GM23338 (cell line): Measurements from ENCODE around the gene MAP4K5.

Experiments used
- CTCF ChIP-seq, 2 experiments: fragments of 200-600 bp in 1 of 2; sonication (generic) in 1 of 2; conservative IDR thresholded peaks; 2 replicates each; pipeline versions ENCODE4 v1.5.1 to v1.6.1; 2016 to 2017; ENCODE audit warnings: antibody characterized with exemption in 2 of 2, low read depth in 2 of 2, mild to moderate bottlenecking in 2 of 2, moderate library complexity in 1 of 2
- ETS1 ChIP-seq: IDR thresholded peaks from 2 replicates; pipeline ENCODE4 v1.6.1; 2016; ENCODE audit warnings: antibody characterized with exemption
- EZH2 ChIP-seq: fragments of 200-600 bp; sonication (generic); IDR thresholded peaks from one replicate; pipeline ENCODE4 v1.8.0; 2017; ENCODE audit warnings: antibody characterized with exemption, mild to moderate bottlenecking, low read depth; ENCODE audit not compliant: unreplicated experiment
- EZH2phosphoT487 ChIP-seq: fragments of 200-600 bp; sonication (generic); IDR thresholded peaks from one replicate; pipeline ENCODE4 v1.8.1; 2018; ENCODE audit warnings: antibody characterized with exemption; ENCODE audit not compliant: unreplicated experiment
- POLR2AphosphoS5 ChIP-seq: IDR thresholded peaks from 2 replicates; pipeline ENCODE4 v1.6.1; 2016; ENCODE audit warnings: antibody characterized with exemption, low read depth
- REST ChIP-seq: IDR thresholded peaks from one replicate; pipeline ENCODE4 v1.6.1; 2018; ENCODE audit warnings: antibody characterized with exemption; ENCODE audit not compliant: unreplicated experiment
- STAT1 ChIP-seq: IDR thresholded peaks from one replicate; pipeline ENCODE4 v1.6.1; 2016; ENCODE audit warnings: antibody characterized with exemption; ENCODE audit not compliant: unreplicated experiment

- no peak for TF ChIP-seq STAT1
- TF ChIP-seq CTCF (conservative IDR thresholded peaks at IDR 0.05; ENCODE audit: low read depth in 2 of 2) = no peak
- no peak for TF ChIP-seq EZH2
- no peak for TF ChIP-seq REST
- no peak for TF ChIP-seq POLR2AphosphoS5
- TF ChIP-seq ETS1 = no peak
- no peak for TF ChIP-seq EZH2phosphoT487
Measured at GRCh38 chr14:50425105-50425504, 107.3 kb downstream of the MAP4K5 start.
